GM21576 (cell line): ENCODE results near the gene TEX48.
A peak's percentile ranks its signal among the peaks of the same experiment; 100 is the strongest.

Experiments used
- ATAC-seq: cut with Tn5 transposase; IDR thresholded peaks from one replicate; pipeline ENCODE4 v1.9.1; 2021; ENCODE audit warnings: mild to moderate bottlenecking, moderate library complexity; ENCODE audit not compliant: unreplicated experiment

The TEX48 gene

GRCh38 chr9:114626415-114627020, 55.5 kb downstream of the TEX48 start:
- ATAC-seq: no peak

- no peak for ATAC-seq
These were observed 57.3 kb downstream of the TEX48 start for GRCh38 chr9:114624677-114625076.

GRCh38 chr9:114621975-114622609, 59.9 kb downstream of the TEX48 start:
- ATAC-seq: no peak

GRCh38 chr9:114621561-114621960, 60.4 kb downstream of the TEX48 start:
- no peak for ATAC-seq

- peak; percentile 43 for ATAC-seq
These were observed 62.7 kb downstream of the TEX48 start for GRCh38 chr9:114619191-114619761.

- ATAC-seq: peak; percentile 68
These were observed 65.1 kb downstream of the TEX48 start for GRCh38 chr9:114616684-114617520.
